OCI-LY1 (cell line): Measurements from ENCODE around the gene PLPPR2.

Experiments used
- H2AFZ ChIP-seq: fragments of 200-600 bp; sonication (generic), shearing (Covaris generic); 2 replicates; pipeline ENCODE4 v1.6.0; 2014; ENCODE audit warnings: antibody characterized with exemption, mild to moderate bottlenecking, low read length
- H3F3A ChIP-seq: fragments of 200-600 bp; sonication (generic), shearing (Covaris generic); 2 replicates; pipeline ENCODE4 v1.6.0; 2014; ENCODE audit warnings: mild to moderate bottlenecking, antibody characterized with exemption, low read length, moderate library complexity; ENCODE audit not compliant: insufficient read depth
- H3K27ac ChIP-seq: fragments of 200-600 bp; sonication (generic); 2 replicates; pipeline ENCODE4 v1.5.1; 2014; ENCODE audit warnings: low read length, mixed run types, mild to moderate bottlenecking, low read depth; ENCODE audit not compliant: poor library complexity, severe bottlenecking
- H3K27me3 ChIP-seq: fragments of 200-600 bp; sonication (generic); 2 replicates; pipeline ENCODE4 v1.6.0; 2014; ENCODE audit warnings: antibody characterized with exemption, mild to moderate bottlenecking, low read length, moderate library complexity; ENCODE audit not compliant: insufficient read depth
- H3K36me3 ChIP-seq: fragments of 200-600 bp; sonication (generic); 2 replicates; pipeline ENCODE4 v1.6.1; 2014; ENCODE audit warnings: mild to moderate bottlenecking, antibody characterized with exemption, low read length, moderate library complexity, mixed read lengths; ENCODE audit not compliant: insufficient read depth
- H3K4me1 ChIP-seq: fragments of 200-600 bp; sonication (generic); 2 replicates; pipeline ENCODE4 v1.5.1; 2014; ENCODE audit warnings: mild to moderate bottlenecking, low read length, moderate library complexity; ENCODE audit not compliant: insufficient read depth, severe bottlenecking
- H3K4me2 ChIP-seq: fragments of 200-600 bp; sonication (generic), shearing (Covaris generic); 2 replicates; pipeline ENCODE4 v1.6.1; 2014; ENCODE audit warnings: low read length
- H3K4me3 ChIP-seq: fragments of 200-600 bp; sonication (generic); 2 replicates; pipeline ENCODE4 v1.5.1; 2014; ENCODE audit warnings: low read length, low read depth, mild to moderate bottlenecking, mixed read lengths; ENCODE audit not compliant: poor library complexity, severe bottlenecking
- H3K79me2 ChIP-seq: fragments of 200-600 bp; shearing (Covaris generic); 2 replicates; pipeline ENCODE4 v1.6.1; 2016; ENCODE audit warnings: mixed run types, low read length, mixed read lengths; ENCODE audit not compliant: insufficient read depth
- H3K9ac ChIP-seq: fragments of 200-600 bp; sonication (generic), shearing (Covaris generic); 2 replicates; pipeline ENCODE4 v1.6.1; 2014; ENCODE audit warnings: mild to moderate bottlenecking, low read length, mixed read lengths
- H3K9me2 ChIP-seq: fragments of 200-600 bp; sonication (generic), shearing (Covaris generic); 2 replicates; pipeline ENCODE4 v1.6.1; 2014; ENCODE audit warnings: low read depth, mild to moderate bottlenecking, low read length, mixed read lengths
- H3K9me3 ChIP-seq: fragments of 200-600 bp; shearing (Covaris generic); 2 replicates; pipeline ENCODE4 v1.6.1; 2014; ENCODE audit warnings: low read length, mixed read lengths
- H4K20me1 ChIP-seq: fragments of 200-600 bp; sonication (generic), shearing (Covaris generic); 2 replicates; pipeline ENCODE4 v1.6.0; 2016; ENCODE audit warnings: mild to moderate bottlenecking, low read length; ENCODE audit not compliant: insufficient read depth
- CTCF ChIP-seq: fragments of 200-600 bp; sonication (generic), shearing (Covaris generic); IDR thresholded peaks from 2 replicates; pipeline ENCODE4 v1.5.1; 2017; ENCODE audit warnings: mild to moderate bottlenecking, antibody characterized with exemption, low read length, moderate library complexity, mixed read lengths
- EZH2 ChIP-seq: fragments of 200-600 bp; sonication (generic), shearing (Covaris generic); IDR thresholded peaks from 2 replicates; pipeline ENCODE4 v1.8.0; 2017; ENCODE audit warnings: borderline replicate concordance, mixed run types, mild to moderate bottlenecking, antibody characterized with exemption, low read length, moderate library complexity, mixed read lengths

The PLPPR2 gene

GRCh38 chr19:11374433-11375142, 19.4 kb downstream of the PLPPR2 start, which contains the start of gene SWSAP1:
SWSAP1 (plus strand) TSS chr19:11374666; CDS start chr19:11374681, 15 bp downstream.
- Histone ChIP-seq H3K27me3 (no peaks in the 10 kb centered on the region), H3K36me3 (peaks cover 14% of the 10 kb centered on the region; the same call in 1 of the 2 replicates), H3K27ac (peak within 1 kb of the TSS; percentile 88), H3K4me3 (peak within 1 kb of the TSS; percentile 64), H3K4me1 (peaks cover 36% of the 10 kb centered on the region), H3K9ac (peak within 1 kb of the TSS; percentile 83), H3K4me2 (peak within 1 kb of the TSS; percentile 84), H3K9me2 (no peaks in the 10 kb centered on the region), H4K20me1 (no peaks in the 10 kb centered on the region), H3K79me2 (no peaks in the 10 kb centered on the region), H2AFZ (no peak within 1 kb of the TSS), H3F3A (no peaks in the 10 kb centered on the region), H3K9me3 (no peaks in the 10 kb centered on the region)
- TF ChIP-seq EZH2 (no peak), CTCF (no peak)

- no peaks in the 10 kb centered on the region for H3F3A ChIP-seq
- peaks cover 14% of the 10 kb centered on the region; the same call in 1 of the 2 replicates for H3K36me3 ChIP-seq
- peaks cover 44% of the 10 kb centered on the region for H3K4me1 ChIP-seq
- H3K9ac ChIP-seq, result peak overlapping the region; percentile 83
- peak overlapping the region; percentile 84 for H3K4me2 ChIP-seq
- H3K9me3 ChIP-seq, result no peaks in the 10 kb centered on the region
- H3K79me2 ChIP-seq, result no peaks in the 10 kb centered on the region
- TF ChIP-seq EZH2 (no peak), CTCF (no peak)
- H3K27me3 ChIP-seq, result no peaks in the 10 kb centered on the region
- no peak overlapping the region for H2AFZ ChIP-seq
- peak overlapping the region; percentile 64 for H3K4me3 ChIP-seq
- H3K27ac ChIP-seq, result peak overlapping the region; percentile 88
- no peaks in the 10 kb centered on the region for H3K9me2 ChIP-seq
- no peaks in the 10 kb centered on the region for H4K20me1 ChIP-seq
These were observed 20.1 kb downstream of the PLPPR2 start for GRCh38 chr19:11375143-11375948.

GRCh38 chr19:11377237-11377636, 22.0 kb downstream of the PLPPR2 start:
- Histone ChIP-seq H3K4me2 (peak overlapping the region; percentile 84), H3K36me3 (peaks cover 14% of the 10 kb centered on the region; the same call in 1 of the 2 replicates), H3K9me3 (no peaks in the 10 kb centered on the region), H3K4me3 (peak overlapping the region; percentile 64), H3K79me2 (no peaks in the 10 kb centered on the region), H3K9me2 (no peaks in the 10 kb centered on the region), H3K27me3 (no peaks in the 10 kb centered on the region), H3F3A (no peaks in the 10 kb centered on the region), H3K9ac (peak overlapping the region; percentile 25; the same call in 1 of the 2 replicates), H3K4me1 (peaks cover 46% of the 10 kb centered on the region), H4K20me1 (no peaks in the 10 kb centered on the region), H3K27ac (peak overlapping the region; percentile 88), H2AFZ (no peak overlapping the region; the same call in 1 of the 2 replicates)
- TF ChIP-seq EZH2 (no peak), CTCF (no peak)
